GM19035 (cell line): ENCODE measurements around the gene CDADC1.
"Not testable (repeated sequence)": the region's sequence is repeated elsewhere in the genome, so short reads cannot be mapped to it uniquely, and the experiment has no call there.

Source experiments
- ATAC-seq: cut with Tn5 transposase; IDR thresholded peaks from one replicate; pipeline ENCODE4 v1.9.1; 2021; ENCODE audit not compliant: unreplicated experiment

CDADC1 gene

GRCh38 chr13:49292742-49293486 is 45.2 kb downstream of the CDADC1 start:
- no peak for ATAC-seq

GRCh38 chr13:49294723-49295122 is 47.0 kb downstream of the CDADC1 start:
- ATAC-seq: not testable (repeated sequence)

- ATAC-seq: no peak
These were observed 47.5 kb downstream of the CDADC1 start for GRCh38 chr13:49295244-49295643.

GRCh38 chr13:49296659-49297058 is 48.9 kb downstream of the CDADC1 start:
- no peak for ATAC-seq

DNA sequence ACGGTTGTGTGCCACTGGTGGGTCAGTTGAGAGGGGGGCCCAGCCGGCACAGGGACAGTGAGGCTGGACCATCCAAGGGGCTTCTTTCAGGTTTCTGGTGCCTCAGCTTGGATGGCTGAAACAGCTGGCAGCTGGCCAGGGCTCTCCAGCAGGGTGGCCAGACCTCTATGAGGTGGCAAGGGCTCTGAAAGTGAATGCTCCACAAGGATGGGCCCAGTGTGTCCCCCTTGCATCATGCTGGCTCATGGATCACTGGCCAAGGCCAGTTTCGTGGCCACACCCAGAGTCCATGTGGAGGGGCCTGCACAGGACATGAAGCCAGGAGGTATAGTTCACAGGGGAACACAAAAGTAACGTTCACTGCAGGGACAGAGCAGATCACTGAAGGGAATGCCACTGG is 49.6 kb downstream of the CDADC1 start:
- ATAC-seq: no peak

DNA sequence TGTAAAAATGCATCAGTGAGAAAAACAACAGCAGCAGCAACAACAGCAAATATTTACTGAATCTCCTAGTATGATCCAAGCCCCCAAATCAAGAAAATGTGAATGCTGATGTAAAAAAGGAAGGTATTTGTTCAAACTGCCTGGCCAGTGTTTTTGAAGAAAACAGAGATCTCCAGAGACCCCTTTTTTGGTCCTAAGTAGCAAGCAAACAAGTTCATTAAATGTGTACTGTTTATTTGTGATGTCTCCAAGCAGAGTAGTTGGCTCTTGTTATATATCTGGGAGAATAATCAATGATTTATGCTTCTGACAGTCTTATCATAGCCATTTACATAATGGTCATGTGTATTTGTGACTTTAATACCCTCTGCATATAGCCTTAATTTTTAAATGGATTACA is 50.7 kb downstream of the CDADC1 start:
- no peak for ATAC-seq

GRCh38 chr13:49298903-49299605 is 51.3 kb downstream of the CDADC1 start:
- ATAC-seq: no peak

GRCh38 chr13:49300276-49300675 is 52.6 kb downstream of the CDADC1 start:
- ATAC-seq: no peak

DNA sequence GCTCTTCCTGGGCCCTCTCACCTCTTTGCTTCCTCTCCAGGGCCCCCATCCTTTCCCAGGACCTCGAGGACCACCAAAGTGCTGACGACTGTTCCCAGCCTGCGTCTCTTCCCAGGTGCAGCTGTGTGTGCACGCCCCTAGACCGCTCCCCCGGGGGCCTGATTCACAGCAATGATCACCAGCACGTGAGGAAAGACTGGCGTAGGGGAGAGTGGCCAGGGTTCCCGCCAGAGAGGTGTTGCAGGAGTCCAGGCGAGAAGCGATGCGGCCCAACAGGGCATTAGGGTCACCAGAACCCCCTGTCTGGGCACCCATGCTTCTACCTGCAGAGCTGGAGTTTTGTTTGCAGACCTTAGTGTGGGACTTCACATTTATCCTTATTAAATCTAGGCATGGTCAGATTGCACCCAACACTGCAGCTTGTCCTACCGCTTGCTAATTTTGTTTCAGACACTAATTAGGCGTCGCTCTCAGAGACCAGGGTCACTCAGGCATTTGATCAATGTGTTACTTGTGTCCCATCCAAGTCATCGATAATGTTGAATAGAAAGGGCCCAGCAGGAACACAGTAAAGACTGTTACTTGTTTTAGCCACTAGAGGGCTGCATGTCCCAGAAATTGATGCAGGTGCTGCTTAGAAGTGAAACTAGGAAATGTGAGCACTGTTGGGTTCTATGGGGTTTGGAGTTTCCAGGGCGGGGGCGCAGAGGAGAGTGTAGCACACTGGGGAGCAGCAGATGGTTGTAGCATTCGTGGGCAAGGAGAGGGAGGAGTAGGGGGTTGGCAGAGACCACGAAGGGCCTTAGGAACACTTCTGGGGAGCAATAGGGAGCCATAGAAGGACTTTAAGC is 53.2 kb downstream of the CDADC1 start:
- peak; percentile 88 for ATAC-seq

GRCh38 chr13:49302222-49302621 is 54.5 kb downstream of the CDADC1 start:
- ATAC-seq: no peak

GRCh38 chr13:49302817-49303216 is 55.1 kb downstream of the CDADC1 start:
- no peak for ATAC-seq

DNA sequence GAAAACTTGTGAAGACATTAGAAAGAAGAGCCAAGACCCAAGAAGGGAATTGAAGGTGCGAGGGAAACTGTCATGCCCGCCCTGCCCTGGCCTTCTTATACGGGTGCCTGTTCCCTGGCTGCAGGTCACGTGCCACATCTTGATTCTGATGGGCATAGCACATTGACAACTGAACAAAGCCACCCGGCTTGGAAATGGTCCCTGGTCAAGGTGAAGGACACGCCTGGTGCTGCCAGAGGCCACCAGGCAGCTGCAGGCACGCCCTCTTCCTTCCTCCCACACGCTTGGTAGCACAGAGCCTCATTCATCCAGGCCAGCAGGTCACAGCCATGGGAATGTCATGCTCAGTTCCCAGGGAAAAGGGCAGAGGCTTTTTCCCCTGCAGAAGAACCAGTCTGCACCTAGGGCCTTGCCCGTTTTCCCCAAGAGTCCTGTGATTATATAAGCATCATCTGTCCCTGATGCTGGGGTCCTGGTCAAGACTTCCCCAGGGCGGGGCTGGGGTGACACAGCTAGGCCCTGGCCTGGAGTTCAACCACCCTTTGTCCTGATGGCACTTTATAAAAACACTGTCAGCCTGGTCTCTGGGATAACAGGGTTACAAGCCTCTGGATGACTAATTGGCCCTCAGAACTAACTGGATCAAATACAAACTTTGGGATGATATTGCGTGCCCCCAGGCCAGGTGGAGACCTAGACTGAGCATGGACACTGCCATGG is 56.0 kb downstream of the CDADC1 start:
- no peak for ATAC-seq

DNA sequence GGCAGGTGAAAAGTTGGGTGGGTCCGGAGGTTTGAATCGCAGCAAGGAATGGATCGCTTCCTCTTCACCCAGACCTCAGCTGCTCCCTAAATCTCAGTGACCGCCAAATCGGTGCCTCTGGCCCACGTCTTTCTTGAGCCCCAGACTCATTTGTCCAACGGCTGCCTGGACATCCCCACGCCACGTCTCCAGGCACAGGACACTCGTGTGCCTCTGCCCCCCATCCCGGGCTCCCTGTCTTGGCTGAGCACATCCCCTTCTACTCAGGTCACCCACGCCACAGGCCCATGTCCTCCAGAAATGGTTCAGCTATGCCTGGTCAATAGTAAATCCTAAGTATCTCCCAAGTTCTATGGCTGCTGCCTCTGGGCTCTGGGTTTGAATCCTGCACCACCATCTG is 56.6 kb downstream of the CDADC1 start:
- ATAC-seq: no peak

DNA sequence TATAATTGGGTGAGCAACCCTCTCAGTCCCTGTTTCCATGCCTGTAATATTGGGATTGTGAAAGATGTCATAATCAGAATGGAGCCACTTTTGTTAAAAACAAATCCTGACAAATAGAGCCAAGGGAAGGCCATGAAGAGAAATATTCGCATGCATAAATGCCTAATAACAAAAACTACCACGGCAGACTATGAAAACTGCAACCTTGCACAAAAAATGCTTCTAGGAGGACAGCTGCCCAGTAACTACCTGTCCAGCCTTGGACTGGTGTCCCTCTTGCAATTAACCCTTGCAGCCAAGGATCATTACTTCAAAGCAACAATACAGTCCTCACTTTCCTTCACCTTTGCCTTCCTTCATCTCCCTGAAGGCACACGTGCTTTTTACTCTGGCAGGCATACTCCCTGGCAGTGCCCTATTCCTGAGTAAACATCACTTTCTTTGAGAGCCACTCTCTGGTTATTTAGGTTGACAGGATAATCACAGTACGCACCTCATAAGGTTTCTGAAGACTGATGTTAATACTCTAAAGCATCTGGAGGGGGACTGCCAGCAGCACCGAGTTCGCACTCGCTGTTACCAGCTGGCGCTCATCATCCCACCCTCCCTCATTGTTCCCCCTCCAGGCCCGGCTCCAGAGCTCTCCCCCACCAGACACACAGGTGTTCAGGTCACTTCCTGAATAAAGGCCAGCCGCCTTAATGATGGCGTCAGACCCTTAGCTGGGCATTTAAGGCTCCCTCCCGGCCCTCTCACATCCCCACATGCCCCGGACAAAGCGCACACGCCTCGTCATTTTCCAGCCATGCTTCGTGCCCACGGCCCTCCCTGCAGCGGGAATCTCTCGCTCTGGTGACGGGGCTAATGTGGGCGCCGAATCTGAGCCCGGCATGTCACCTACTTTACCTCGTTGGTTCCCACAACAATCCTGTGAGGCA is 57.3 kb downstream of the CDADC1 start:
- no peak for ATAC-seq

DNA sequence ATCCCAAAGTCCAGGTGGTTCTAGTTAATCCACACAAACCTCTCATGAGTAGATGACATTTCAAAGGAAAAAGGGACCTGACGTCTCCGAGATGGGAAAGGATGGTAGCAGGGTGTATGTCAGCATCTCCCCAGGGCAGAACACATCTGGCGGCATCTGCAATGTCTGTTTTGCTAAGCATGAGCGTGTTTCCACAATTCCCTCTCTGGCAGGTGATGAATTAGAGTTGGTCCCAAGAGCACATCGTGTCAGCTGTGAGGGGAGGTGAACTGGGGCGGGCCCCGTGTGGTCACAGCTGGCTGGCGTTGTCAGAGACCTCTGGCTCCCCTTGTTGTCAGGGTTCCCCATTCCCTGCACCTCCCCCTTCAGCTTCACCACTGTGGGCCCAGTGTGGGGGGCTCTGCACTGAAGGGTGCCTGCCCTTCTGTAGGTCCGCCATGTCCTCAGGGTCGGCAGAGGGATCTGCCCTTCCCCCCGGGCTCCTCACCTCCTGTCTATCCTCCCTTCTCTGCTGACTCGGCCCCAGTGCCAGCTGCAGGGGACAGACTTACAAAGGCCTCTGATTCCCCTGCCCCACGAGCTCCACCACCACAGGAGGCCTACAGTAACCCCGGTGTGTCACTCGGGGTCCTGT is 58.2 kb downstream of the CDADC1 start:
- ATAC-seq: no peak

- no peak for ATAC-seq
These were observed 59.6 kb downstream of the CDADC1 start for GRCh38 chr13:49307365-49307764.

DNA sequence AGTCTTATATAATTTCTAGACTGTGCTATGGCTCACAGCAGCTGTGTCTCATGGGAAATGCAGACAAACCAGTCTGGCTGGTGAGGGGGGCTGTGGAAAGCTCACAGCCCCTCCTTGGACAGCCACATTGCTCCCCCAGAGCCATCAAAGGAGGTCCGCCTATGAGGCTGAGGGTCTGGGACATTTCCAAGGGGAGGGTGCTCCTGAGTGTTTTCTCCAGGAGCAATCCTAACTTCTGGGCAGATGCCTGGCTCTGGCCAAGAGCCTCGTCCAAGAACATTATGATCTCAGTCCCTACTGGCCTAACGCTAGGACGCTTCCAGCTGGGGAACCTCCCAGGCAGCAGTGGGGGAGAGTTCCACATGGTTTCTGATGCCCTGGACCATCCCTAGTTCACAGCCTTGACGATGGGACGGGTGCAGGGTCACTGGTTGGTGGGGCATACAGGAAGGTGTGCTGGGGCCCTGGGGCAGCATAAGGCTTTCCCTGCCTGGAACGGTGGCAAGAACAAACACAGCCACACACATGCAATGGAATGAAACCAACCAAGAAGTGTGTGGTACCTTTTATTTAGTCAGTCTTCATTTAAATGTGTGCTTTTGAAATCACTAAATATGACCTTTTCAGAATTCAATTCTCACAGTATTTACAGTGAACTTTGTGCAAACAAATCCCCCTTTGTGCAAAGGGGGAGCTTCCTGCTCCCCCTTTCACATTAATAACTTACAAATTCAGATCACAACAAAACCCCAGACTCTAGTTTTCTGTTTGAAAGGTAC is 60.6 kb downstream of the CDADC1 start:
- no peak for ATAC-seq

DNA sequence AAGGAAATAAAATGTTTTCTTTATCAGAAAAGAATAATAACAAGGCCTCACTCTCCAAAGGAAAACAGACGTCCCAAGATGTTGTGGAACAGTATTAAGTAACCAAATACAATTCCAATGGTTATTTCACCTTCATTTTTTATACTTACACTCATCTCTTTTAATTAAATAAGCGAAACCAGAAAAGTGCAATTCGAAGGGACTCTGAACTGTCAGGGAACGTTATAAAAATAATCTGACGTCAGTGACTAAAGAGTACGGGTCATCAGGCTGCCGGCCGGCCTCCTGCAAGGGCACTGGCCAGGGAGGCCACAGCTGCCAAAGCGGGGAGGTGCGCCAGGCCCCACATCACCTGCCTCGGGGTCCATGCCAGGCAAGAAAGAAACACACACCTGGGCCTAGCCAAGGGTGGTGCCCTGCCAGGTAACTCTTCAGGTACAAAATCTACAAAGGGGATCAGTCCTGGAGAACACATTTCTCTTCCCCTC is 61.2 kb downstream of the CDADC1 start:
- ATAC-seq: no peak

DNA sequence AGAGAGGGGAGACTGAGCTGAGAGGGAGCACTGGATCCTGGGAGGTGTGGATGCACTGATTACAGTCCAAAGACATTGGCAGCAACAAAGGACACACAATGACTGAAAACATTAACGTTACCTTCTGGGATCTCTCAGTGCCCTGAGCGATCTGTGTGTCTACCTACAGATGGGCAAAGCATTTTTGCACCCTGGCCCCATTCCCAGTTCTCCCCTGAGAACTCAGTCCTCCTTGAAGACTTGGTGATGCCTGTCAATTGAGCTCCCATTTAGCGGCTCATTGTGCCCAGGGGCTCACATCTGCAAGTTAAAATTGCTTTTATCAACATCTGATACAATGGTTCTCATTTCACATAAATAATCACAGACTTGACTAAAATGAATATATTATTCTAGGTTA is 62.5 kb downstream of the CDADC1 start:
- no peak for ATAC-seq
